ENCODE measurements around the gene RPS27L.
"Not testable (repeated sequence)": the region's sequence is repeated elsewhere in the genome, so short reads cannot be mapped to it uniquely, and the experiment has no call there.

Gene RPS27L

DNA sequence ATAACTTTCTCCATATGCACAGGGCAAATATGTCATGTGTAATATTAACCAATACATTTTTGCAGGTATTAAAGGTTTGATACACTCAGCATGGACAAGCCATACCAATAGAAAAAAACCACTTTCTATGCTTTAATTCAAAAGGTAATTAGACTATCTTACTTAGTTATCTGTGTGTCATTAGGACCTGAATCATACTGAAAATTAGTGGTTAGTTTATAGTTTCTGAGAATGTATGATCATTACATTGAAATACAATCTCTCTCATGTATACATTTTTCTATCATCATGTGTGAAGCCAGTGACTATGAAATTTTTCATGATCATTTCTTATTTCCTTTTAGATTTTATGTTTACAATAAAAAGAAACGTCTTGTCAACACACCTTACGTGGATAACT is 16.3 kb downstream of the RPS27L start:
- DNase-seq (ENCODE audit: low read depth), result no peak

DNA sequence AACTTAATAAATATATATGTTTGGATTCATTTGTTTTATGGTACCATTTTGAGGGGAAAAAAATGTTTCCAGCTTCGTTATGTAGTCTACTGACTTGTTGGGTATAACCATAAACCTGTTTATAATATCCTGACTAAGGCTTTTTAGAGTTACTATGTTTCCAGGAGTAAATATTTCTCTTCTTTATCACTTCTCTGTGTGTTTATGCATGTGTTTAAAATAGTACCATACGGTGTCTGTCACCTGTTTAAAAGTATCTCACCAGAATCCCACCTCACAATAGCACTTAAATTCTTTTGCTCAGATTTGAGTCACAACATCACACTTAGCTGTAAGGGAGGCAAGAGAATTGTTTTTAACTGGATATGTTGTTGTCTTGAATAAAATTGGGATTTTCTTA is 20.5 kb downstream of the RPS27L start:
- DNase-seq (ENCODE audit: low read depth), result no peak

DNA sequence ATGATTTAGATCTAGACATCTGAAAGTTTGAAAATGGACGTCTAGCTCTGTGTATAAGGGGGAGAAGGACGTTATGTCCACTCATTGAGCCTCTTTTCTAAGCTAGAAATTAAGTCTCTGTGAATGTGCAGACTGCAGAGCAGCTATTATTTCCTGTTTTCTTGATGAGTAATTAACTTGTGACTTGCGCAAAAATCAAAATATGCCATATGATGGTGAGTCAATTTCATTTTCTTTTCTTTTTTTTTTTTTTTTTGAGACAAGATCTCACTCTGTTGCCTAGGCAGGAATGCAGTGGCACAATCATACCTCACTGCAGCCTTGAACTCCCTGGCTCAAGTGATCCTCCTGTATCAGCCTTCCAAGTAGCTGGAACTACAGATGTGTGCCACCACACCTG is 21.5 kb downstream of the RPS27L start:
- DNase-seq (ENCODE audit: low read depth), result no peak

DNA sequence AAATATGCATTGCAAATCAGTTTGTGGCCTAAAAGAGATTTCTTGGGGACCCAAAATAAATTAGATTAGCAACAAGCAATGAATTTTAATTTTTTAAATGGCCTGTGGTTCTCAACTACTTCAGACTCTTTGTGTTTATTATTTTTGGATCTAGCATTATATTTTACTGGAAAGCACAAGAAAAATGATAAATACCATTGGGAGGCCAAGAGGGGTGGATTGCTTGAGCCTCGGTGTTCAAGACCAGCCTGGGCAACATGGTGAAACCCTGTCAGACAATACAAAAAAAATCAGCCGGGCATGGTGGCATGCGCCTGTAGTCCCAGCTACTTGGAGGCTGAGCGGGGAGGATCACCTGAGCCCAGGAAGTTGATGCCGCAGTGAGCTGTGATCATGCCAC is 22.0 kb downstream of the RPS27L start:
- DNase-seq (ENCODE audit: low read depth), result no peak

DNA sequence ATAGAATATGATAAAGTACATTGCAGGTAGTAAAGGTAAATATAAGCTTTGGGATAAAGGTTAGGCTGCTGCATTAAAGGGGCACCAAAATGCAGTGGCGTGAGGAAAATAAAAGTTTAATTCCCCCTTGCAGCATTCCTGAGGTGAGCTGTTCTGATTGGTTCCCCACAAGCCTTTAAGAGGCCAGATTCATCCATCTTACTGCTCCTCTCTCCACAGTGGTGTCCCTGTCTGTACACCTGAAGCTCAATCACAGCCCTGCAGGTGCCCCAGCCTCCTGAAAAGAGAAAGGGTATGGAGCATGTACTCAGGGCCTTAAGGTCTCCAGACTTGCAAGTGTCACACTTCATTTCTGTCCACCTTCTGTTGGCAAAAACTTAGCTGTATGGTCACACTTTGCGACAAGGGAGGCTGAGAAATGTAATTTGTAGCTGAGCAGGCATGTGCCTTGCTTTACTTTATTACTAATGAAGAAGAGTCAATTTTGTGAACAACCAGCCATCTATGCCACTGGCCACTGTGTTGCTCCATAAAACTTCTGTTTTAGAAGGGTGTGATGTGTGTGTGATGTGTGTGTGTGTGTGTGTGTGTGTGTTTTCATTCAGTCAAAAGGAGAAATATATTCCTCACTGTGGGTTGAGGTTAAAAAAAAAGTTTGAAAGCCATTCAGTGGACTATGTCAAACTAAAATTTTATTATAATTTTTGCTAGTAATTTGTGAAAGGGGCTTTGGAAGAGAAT is 22.9 kb downstream of the RPS27L start:
- DNase-seq (ENCODE audit: low read depth), result no peak

DNA sequence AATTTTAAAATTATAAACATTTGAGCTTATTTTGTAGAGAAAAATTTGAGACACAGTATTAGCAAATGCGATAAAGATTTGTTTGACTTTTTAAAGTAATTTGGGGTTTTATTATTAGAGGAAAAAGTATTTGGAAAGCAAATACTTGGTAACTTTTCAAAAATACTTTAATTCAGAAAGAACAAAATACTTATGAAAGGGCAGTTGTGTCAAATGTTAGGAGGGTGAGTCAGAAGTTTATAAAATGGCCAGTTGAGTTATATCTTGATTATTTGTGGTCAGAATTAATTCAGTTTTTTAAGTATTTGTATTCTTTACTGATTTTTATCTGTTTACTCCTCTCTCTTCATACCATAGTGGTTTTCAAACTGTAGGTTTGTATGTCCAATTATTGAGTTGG is 23.5 kb downstream of the RPS27L start:
- DNase-seq (ENCODE audit: low read depth), result no peak

DNA sequence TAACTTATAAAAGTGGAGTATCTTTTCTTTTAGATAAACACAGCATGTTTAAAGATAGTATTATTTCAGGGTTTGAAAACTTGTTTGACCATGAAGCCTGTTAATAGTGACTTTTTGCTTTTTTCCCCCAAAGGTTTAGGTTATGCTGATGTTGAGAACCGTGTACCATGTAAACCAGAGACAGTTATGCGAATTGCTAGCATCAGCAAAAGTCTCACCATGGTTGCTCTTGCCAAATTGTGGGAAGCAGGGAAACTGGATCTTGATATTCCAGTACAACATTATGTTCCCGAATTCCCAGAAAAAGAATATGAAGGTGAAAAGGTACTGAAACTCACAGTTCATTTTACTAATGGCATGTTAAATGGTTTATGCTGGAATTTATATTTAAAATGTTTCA is 30.6 kb downstream of the RPS27L start:
- no peak for DNase-seq (ENCODE audit: low read depth)

DNA sequence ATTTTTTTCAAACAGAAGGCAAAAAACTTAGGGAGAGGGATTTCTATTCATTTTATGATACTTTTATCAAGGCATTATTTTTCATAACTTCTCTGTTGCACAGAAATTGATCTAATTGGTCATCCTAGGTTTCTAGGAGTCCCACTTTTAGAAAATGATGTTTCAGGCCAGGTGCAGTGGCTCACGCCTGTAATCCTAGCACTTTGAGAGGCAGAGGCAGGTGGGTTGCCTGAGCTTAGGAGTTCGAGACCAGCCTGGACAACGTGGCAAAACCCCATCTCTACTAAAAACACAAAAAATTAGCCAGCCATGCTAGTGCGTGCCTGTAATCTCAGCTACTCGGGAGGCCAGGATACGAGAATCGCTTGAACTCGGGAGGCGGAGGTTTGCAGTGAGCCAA is 32.8 kb downstream of the RPS27L start:
- DNase-seq (ENCODE audit: low read depth), result no peak

DNA sequence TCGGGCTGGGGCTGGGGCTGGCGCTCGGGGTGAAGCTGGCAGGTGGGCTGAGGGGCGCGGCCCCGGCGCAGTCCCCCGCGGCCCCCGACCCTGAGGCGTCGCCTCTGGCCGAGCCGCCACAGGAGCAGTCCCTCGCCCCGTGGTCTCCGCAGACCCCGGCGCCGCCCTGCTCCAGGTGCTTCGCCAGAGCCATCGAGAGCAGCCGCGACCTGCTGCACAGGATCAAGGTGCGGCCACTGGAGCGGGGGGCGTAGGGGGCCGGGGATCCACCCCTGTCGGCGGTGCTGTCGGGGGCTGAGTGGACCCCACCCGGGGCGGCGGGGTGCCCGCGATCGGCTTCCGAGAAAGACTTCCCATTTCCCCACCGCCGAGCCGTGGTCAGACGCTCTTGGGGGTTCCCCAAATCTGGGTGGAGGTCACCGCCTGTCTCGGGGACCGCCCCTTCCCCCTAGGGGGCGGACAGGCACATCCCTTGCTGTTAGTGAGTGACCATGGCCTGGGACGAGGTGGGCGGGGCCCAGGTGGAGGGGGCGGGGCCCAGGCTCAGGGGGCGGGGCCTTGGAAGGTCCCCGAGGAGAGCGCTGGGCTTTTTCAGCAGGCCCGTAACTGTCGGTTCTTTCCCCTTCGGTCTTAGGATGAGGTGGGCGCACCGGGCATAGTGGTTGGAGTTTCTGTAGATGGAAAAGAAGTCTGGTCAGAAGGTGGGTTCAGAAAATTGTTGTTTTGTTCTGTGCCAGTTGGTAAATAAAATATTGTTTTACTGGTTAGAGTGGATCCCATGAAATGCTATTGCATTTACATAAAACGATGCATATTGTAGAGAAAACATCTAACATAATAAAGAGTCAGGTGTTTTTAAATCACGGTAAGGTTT is 35.0 kb downstream of the RPS27L start:
- DNase-seq (ENCODE audit: low read depth), result peak; percentile 57

DNA sequence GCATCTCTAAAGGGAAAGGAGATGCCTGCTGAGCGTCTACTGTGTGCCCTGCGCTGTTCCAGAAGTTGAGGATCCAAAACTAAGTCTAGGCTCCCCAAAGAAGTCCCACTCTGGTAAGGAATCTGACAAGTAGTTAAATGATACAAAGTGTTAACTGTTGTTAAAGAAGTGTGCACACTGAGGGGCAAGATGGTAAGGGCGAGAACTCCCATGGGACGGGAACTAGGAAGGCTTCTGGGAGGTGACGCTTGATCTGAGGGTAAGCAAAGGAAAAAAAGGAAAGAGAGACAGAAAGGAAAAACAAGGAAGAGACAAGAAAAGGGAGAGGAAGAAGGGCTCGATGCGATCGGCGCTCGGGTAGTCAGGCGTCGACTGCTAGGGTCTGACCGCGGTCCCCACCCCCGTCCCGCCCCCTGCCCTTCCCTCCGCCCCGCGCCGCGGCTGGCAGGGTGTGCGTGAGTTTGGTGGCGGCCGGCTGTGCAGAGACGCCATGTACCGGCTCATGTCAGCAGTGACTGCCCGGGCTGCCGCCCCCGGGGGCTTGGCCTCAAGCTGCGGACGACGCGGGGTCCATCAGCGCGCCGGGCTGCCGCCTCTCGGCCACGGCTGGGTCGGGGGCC is 35.8 kb downstream of the RPS27L start, which contains the start of gene LACTB:
TSS of gene LACTB (plus strand) at position 480 of the 620 bp plus-strand sequence. CDS start at position 491, 11 bp downstream.
- DNase-seq (ENCODE audit: low read depth), result peak; percentile 70

DNA sequence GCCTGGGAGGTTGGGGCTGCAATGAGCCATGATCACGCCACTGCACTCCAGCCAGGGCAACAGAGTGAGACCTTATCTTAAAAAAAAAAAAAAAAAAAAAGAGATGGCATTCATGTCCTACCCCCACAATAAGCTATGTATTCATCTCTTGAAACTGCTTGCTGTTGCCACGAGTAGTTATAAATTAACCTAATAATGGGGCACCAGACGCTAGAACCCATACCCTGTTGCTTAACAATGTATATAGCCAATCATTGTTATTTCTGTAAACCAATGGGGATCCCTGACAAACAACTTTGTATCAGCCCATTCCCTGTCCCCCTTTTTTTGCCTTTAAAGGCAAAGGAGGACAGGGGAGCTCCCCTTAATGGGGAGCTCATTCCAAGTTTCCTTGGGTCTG is 38.4 kb downstream of the RPS27L start:
- no peak for DNase-seq (ENCODE audit: low read depth)

DNA sequence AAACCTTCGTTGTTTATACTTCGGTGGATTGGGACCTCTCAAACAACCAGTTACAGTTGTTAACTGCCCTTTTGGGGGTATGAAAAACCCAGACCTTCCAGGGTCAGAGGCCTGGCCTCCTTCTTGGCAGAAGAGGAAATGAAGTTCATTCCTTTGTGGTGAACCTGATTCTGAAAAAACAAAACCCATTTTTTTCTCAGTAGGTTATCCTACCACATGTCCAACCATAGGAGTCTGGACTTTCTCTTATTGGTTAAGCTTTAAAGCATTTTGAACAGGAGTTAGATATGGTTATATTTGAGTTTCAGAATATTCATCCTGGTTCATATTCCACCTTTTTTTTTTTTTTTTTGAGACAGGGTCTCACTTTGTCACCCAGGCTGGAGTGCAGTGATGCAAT is 42.8 kb downstream of the RPS27L start:
- no peak for DNase-seq (ENCODE audit: low read depth)

DNA sequence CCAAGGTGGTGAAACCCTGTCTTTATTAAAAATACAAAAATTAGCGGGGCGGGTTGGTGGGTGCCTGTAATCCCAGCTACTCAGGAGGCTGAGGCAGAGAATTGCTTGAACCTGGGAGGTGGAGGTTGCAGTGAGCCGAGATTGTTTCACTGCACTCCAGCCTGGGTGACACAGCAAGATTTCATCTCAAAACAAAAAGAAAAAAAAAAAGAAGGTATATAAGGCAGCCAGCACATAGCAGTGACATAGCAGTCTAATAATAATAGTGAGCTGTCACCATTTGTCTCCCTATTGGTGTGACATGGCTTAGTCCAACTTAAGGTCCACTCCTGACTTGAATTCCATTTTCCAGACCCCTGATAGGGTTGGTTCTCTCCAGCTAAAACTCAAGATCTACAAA is 44.4 kb downstream of the RPS27L start:
- DNase-seq (ENCODE audit: low read depth), result no peak

DNA sequence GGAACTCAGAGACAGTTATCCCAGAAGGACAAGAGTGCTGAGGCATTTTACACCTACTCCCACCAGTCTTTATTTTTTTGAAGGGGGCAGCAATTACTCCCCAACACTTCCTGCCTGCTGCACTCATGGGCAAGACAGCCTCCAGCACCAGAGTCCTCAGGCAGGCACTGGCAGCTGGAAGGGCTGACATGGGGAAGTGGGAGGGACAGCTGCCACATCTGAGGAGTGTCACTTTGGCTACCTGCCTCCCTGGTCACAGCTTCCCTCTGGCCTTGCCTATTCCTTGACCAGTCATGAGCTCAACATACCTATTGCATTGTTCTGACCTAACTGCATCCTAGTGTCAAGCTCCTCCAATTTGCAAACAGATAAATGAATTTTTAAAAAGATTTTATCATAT is 45.8 kb downstream of the RPS27L start:
- DNase-seq (ENCODE audit: low read depth), result no peak

DNA sequence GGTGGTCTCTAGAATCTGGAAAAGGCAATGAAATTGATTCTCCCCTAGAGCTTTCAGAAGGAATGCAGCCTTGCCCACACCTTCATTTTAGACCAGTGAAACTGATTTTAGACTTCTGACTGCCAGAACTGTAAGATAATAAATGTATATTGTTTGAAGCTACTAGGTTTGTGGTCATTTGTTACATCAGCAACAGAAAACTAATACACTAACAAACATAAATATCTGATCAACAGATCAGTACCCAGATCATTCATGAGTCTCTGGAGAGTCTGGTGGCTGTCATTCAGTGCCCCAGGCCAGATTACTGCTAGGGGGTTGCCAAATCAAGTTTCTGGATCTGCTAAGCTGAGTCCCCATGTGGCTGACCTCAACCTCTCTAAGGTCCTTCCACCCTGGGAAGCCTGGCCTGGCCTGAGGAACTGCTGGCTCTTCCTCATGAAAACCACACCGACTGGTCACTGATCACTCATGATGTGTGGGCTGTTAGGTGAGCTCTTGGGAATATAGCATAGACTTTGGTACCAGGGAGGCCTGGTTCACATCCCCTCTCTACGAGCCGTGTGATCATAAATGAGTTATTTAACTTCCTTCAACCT is 46.8 kb downstream of the RPS27L start:
- DNase-seq (ENCODE audit: low read depth), result no peak

DNA sequence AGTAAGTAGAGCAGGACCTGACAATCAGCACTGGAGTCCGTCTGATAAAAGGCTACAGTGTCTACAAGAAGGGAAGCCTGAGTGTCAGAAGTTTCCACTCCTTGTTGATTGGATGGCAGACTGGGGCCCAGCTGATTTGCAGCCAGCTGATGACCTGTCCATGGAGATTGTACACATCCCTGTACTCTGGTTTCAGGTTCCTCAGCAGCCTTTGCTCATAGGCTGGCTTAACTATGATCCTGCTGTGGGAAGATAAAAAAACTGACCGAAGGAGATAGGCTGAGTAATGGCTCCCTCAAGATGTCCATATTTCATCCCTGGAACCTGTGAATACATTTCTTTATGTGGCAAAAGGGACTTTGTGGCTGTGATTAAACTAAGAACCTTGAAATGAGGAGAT is 47.4 kb downstream of the RPS27L start:
- DNase-seq (ENCODE audit: low read depth), result no peak

DNA sequence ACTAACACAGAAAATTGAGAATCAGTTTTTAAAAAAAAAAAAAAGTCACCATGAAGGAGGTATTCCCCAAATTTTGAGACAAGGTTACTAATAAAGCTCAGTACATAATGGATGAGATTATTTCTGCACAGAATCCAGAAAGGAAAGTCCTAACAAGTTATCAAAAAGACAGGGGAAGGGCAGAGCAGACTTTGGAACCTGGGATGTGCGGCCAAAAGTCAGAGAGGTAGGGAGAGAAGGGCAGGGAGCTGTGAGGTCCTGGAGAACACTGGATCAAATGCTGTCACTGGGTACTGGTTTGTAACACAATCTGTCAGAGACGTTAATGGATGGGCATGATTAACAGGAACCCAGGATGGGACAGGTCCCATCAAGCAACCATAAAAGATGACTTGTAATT is 47.8 kb downstream of the RPS27L start:
- DNase-seq (ENCODE audit: low read depth), result no peak

DNA sequence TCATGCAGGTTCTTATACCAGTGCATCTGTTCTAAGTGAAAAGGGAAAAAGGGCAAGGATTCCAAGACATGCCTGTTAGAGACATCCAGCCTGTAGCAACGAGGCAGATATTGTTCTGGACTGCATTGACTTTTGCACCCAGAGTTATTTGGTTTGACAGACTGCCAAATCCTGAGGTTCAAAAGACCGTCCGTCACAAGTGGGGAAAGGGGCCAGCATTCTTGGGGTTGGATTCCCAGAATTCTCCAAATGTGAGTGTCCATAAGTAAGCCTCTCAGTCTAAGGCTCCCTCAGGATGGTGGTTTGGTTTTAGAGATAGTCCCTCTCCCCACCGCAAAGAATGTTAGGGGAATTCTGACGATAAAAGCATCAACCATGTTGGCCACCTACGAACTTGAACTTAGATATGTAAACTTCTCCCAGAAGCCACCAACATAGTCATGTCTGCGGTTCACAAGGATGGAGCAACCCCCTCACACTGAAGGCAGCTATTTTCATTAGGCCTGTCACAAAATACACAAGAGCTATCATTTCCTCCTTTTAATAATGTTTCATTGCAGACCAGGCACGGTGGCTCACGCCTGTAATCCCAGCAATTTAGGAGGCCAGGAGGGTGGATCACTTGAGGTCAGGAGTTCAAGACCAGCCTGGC is 49.3 kb downstream of the RPS27L start:
- DNase-seq (ENCODE audit: low read depth), result peak; percentile 100

DNA sequence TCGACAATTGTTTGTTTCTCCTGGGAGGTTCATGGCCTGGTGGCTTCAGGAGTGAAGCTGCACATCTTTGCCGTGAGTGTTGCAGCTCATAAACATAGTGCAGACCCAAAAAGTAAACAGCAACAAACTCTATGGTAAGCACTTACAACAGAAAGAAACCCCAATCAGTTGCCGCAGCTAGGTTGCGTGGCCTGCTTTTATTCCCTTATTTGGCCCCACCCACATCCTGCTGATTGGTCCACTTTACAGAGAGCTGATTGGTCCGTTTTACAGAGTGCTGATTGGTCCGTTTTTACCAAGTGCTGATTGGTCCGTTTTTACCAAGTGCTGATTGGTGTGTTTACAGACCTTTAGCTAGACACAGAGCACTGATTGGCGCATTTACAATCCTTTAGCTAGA is 51.9 kb downstream of the RPS27L start:
- DNase-seq (ENCODE audit: low read depth), result not testable (repeated sequence)

DNA sequence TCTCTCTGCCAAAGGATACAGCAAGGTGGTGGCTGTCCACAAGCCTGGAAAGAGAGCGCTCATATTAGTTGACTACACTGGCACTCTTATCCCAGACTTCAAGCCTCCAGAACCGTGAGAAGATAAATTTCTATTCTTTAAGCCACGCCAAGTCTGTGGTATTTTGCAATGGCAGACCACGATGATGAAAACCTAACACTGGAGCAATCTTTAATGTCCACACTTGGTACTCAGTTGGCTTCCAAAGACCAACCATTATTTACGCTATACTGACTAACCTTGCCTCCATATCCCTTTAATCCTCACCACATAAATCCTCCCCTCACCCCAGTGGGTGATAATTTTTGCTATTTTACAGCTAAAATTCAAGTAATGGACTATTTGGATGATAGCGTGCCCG is 52.5 kb downstream of the RPS27L start:
- DNase-seq (ENCODE audit: low read depth), result no peak

DNA sequence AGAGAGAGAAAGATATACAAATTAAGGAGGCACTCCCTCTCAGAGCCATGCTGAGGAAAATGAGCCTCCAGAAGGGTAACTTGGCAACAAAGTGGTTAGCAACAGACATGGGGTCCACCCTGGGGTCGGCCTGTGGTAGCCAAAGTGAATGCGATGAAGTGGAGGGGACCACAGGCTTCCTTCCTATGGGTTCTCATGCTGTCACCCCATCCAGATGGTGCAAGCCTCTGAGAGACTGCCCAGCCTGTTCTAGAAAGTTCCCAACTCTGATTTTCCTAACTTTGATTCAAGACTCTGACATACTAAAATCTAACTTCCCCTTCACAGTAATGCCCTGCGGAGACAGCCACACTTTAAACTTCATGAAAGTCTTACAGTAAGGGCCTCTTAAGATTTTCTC is 53.9 kb downstream of the RPS27L start:
- no peak for DNase-seq (ENCODE audit: low read depth)

DNA sequence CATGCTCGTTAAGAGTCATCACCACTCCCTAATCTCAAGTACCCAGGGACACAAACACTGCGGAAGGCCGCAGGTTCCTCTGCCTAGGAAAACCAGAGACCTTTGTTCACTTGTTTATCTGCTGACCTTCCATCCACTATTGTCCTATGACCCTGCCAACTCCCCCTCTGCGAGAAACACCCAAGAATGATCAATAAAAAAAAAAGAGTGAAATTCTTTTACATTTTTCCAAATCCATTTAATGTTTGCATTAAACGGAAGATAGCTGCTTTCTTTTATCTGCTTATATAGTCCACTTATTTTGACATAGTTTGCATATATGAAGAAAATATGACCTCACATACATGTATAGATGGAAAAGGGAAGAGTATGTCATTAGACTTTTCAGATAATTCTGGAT is 57.7 kb downstream of the RPS27L start:
- not testable (repeated sequence) for DNase-seq (ENCODE audit: low read depth)
